B cell (primary cell): ENCODE measurements around the gene CEP164.

Experiments used
- CTCF ChIP-seq: fragments of 200-600 bp; IDR thresholded peaks from one replicate; pipeline ENCODE4 v1.8.0; 2022; ENCODE audit warnings: antibody characterized with exemption, mild to moderate bottlenecking
- EZH2 ChIP-seq: IDR thresholded peaks from 2 replicates; pipeline ENCODE4 v1.6.1; 2012; ENCODE audit warnings: borderline replicate concordance, low read depth, mild to moderate bottlenecking, moderate library complexity, low read length; ENCODE audit not compliant: insufficient read depth, poor library complexity, severe bottlenecking

- TF ChIP-seq CTCF (no peak), EZH2 (no peak)
Measured at GRCh38 chr11:117412176-117412575, 84.5 kb downstream of the CEP164 start.
